ENCODE measurements around the gene GABRG2.
"Not testable (repeated sequence)": the region's sequence is repeated elsewhere in the genome, so short reads cannot be mapped to it uniquely, and the experiment has no call there.

The GABRG2 gene

DNA sequence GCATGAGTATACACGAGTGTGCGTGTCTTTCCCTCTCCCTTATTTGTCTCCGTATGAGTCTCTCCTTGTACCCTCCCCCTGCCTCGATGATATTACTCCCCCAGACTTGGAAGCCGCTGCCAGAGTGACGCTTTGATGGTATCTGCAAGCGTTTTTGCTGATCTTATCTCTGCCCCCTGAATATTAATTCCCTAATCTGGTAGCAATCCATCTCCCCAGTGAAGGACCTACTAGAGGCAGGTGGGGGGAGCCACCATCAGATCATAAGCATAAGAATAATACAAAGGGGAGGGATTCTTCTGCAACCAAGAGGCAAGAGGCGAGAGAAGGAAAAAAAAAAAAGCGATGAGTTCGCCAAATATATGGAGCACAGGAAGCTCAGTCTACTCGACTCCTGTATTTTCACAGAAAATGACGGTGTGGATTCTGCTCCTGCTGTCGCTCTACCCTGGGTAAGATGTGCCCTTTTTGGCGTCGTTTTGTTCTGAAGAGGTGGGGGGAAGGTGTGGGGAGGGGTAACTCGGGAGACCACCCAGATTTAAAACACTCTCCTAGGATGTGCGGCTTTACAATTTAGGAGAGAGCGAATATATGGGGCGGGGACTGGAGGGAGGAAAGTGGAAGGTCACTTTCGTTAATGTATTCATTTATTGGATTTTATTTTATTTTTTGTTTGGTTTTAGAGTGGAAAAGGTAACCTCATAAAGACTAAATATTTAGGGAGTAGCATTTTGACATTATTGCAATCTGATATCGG, at the start of gene GABRG2:
Gene GABRG2 (plus strand): TSS at position 119 of the 757 bp plus-strand sequence. CDS start 227 bp downstream, at position 346.
- DNase-seq, result no peak

DNA sequence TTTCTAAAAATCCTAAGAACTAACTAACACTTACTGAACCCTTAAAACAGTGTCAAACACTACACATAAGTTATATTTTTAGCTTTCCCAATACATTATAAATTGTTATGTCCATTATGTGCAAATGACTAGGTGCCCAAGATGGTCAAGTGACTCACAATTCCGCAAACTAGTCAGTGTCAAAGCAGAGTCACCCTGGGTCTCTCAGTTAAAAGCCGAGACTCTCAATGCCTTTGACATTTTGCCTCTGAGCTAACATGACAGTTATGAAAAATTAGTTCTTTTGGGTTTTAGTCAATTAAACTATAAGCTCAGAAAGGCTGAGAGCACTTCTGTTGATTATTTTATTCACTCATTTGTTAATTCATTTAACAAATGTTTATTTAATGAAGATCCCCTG, 42.3 kb upstream of the GABRG2 start:
- no peak for DNase-seq

DNA sequence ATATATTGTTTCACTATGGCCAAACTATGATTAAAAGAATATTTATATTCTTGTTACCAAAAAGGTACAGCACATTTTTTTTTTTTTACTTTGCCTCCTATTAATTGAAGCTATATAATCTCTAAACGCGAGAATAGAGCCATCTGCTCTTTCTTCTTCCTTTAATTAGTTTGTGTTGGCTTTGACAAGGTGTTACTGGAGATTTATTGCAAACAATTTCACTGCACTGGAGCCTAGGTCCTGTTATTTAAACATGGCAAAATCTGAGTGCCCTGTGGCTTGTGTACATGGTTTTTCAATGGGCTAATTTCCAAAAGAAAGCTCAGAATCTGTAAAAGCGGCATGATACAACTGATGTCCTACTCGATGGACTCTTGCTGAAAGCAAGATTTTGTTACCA, 40.8 kb upstream of the GABRG2 start:
- no peak for DNase-seq

DNA sequence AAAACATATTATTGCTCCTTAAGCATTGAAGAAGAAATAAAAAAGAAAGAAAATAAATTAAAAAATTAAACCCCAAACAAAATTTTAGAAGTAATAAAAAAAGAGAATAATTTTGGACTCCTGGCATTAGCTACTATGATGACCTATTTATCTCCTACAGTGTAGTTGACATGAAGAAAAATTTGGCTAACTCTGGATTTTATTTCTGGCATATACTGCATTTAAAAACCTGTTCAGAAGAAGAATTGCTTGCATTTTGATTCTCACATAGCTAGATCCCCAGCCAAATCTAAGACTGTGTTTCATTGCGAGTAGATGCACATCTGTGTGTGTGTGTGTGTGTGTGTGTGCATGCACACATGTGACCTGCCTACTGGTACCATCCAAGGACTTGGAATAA, 30.1 kb upstream of the GABRG2 start:
- DNase-seq, result no peak

DNA sequence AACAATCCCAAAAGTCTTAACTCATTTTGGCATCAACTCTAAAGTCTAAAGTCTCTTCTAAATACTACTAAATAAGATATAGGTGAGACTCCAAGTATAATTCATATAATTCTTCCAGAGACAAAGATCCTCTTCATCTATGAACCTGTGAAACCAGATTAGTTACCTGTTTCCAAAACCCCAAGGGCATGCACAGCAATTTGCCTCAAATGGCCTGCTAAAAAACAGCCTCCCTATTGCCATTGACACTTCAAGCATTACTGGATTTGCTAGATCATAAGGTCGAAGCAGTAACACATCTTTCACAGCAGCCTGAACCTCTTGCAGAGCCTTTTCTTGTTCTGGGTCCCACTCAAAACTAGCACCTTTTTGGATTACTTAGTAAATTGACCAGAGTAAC, 20.3 kb upstream of the GABRG2 start:
- no peak for DNase-seq

DNA sequence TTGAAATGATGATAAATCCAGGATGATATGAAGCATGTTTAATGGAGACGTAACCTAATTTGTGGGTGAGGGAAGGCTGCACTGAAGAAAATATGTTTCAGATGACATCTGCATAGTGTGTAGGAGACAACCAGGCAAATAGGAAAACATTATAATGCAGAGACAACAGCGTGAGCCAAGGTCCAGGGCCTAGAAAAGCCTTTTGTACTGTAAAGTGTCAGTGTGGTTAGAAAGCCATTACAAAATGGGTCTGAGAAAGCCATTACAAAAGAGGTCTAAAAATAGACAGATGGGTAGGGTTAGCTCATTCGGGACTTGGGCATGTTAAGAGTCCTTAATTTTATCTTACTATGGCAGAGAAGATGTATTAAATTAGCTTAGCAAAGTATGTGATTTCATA, 14.9 kb upstream of the GABRG2 start:
- DNase-seq, result no peak

DNA sequence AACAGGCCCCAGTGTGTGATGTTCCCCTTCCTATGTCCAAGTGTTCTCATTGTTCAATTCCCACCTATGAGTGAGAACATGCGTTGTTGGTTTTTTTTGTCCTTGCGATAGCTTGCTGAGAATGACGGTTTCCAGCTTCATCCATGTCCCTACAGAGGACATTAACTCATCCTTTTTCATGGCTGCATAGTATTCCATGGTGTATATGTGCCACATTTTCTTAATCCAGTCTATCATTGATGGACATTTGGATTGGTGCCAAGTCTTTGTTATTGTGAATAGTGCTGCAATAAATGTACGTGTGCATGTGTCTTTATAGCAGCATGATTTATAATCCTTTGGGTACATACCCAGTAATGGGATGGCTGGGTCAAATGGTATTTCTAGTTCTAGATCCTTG, 12.5 kb upstream of the GABRG2 start:
- DNase-seq, result not testable (repeated sequence)

DNA sequence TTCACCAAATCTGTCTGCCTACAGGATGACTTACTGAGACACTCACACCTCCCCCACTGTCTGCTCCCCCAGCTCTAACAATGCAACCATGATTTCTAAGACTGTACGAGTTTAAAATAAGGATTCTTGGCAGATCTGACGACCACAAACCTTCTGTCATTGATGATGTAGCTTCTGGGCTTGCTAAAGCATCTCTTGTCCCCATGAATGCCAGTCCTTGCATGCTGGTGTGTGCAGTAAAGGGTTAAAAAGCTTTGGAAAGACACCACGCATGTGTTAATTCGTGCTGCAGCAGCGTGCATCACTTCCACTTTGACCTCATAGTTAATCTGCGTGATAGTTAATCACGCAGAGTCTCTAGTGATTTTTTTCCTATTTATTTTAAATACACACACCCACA, 411 bp upstream of the GABRG2 start:
- DNase-seq, result no peak

DNA sequence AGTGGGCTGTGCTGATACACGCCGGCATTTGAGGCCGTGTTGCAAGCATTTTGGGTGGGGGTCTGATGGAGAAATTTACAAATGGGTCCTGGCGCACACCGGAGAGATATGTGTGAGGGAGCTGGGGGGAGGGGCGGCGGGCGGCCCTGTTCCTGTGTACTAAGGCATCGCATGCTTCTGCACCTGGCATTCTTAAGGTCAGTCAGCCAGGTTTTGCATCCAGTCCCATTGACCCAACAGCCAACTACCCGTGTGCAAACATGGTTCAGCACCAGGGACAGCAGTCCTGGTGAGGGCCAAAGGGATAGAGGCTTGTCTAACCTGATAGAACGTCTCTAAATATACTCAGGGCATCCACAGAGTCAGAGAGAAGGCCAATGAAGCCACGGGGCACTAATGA, 839 bp downstream of the GABRG2 start:
- DNase-seq, result peak; percentile 3

DNA sequence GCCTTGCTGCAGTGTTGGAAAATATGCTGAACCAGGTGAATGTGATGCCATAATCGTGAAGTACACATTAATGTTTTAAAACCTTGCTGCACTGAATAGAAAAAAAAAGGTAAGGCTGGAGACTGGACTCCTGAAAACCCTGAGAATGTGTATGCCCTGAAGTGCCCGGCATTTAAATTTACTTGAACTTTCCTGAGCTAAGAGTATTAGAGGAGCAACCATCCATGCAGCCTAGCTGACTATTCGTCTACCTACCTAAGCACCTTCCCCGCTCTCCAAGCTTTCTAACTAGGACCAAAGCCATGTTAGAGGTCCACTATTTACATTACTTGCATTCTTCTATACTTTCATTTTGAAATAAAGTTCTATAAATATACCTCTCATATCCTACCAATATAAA, 1.4 kb downstream of the GABRG2 start:
- DNase-seq, result no peak

DNA sequence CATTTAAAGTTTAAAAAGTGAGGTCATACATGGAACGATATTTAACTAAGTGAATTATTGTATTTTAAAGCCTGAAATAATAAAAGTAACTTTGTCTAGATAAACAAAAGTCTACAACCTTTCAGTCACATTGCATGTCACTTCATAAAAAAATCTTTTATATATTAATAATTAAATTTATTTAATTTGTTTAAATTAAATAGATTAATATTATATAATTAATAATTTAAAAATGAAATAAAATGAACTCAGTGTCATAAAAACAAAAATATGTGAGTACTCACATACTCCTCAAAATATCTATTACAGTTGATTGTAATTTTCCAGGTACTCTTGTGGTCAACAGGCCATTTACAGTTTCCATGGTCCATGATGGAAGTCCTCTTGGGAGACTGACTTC, 11.2 kb downstream of the GABRG2 start:
- no peak for DNase-seq

DNA sequence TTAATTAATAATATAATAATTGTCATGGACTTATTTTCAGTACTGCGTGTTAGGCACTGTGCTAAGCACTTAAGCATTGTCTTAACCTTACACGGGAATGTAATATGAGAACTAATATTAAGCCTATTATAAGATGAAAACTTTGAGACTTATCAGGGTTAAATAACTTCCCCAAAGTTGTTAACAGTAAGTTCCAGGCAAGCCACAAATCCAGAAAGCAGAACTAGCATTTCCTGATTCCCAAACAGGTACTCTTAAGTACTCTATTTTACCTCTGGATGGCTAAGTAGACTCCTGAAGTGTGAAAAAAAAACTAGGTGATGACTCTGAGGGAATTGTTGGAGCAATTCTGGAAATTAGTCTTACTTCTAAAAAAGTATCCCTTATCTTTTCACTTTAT, 23.8 kb downstream of the GABRG2 start:
- no peak for DNase-seq

DNA sequence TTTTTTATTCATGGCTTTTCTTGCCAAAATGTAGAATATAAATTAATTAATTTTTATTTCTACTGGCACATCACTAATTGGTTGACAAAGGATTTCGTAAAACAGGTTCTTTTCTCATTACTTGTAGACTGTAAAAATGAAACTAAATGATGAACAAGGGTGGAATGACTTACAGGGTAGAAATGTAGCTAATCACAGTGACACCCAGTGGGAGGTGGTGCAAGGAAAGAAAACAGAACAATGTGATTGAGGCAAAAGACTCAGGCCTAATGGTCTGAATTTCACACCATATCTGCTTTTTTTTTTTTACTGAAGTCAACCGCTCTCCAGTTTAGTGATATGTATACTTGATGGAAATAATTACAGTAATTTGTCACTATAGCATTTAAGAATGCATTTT, 28.9 kb downstream of the GABRG2 start:
- no peak for DNase-seq

DNA sequence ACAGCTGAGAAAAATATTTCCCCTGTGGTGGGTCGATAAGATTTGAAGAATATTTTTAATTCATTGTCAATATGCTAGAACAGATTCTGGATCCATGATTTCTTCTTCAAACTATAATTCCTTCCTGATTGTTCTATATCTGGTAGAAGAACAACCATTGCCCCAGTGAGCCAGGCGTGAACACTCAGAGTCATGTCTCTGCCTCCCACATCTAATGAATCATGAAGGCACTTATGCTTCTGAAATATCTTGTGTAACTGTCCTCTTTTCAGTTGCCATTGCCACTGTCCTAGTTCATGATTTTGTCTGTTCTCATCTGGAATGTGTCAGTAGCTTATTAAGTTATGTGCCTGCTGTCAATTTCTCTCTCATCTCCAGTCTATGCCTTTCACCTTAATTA, 40.0 kb downstream of the GABRG2 start:
- DNase-seq, result no peak

DNA sequence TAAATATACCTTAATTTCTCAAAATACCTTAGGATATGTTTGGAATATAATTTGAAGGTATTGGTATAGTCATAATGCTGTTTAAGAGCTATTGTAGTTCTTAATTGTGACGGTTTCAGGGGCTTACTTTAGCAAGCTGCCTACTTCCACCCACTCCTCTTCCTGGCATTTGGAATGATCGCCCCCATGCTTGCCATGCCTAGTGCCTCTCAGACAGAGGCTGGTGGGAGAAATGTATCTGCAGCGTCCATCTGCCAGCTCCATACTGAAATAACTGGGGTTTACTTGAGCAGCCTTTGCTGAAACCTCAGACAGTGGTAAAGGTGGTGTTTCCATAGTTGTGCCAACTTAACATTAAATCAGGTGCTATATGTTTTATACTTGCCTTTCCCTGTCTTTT, 52.2 kb downstream of the GABRG2 start:
- DNase-seq, result no peak

DNA sequence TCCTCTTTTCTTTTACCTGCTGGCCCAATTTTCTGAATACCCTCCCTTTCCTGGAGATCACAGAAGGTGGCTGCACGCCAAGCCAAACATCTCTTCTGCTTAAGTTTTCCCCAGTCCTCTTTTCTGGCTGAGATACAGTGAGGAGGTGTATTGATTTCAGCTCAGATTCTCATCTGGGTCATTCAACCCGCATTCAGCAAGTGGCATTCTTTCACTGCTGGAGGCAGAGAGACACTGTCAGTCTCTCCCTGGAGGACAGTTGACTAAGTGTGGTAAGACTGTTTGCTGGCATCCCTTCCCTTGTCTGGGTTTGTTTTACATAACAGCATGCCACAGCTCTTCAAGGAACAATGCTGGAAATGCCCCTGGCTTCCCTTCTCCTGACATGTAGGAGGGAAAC, 60.5 kb downstream of the GABRG2 start:
- no peak for DNase-seq

DNA sequence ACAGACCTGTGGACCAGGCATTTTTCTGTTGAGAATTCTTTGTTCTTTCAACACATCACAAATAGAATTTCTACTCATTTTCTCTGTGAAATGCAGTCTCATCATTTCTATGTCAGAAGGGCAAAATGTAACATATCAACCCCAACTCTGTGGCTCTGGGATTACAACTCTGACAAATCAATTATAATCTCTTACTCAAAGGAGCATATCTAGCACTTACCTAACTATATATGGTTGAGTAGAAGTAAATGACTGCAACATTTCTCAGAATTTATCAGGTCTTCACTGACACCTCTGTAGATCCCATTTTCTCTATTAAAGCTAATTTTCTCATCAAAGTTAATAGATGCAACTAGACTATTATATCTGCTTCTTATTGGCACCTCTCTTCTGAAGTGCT, 64.8 kb downstream of the GABRG2 start:
- no peak for DNase-seq

DNA sequence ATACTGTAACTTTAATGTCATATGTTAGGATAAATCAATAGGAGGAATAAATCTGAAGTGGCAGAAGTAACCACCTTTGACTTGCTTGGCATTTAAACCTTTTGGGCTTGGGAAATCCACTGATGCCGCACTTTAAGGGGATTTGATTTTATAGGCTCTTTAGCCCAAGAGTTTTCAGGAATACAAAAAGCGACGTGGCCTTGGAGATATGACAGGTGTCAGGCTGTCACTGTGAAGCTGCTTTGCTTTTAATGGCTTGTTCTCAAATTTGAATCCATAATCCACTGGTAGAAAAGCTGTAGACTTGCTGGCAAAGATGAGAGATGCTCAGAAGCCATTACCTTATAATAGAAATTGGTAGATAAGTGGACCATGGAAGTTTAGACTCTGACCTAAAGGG, 71.6 kb downstream of the GABRG2 start:
- no peak for DNase-seq

DNA sequence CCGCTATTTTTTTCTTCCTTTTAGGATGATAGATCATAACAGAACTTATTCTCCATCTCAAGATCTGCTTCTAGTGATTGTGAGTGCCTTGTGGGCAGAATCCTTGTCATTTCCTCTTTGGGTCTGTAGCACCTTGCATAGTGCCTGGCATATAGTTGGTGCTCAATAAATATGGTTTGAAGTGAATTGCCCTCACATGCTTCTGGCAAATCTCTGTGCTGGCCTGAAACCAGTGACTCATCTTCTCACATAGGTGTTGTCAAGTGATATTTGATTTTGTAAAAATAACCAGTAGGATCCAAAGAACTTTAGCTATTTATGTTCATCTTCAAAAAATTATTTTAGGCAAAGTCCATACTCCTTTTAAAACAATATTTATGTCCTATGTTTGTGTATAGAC, 86.7 kb downstream of the GABRG2 start:
- no peak for DNase-seq

DNA sequence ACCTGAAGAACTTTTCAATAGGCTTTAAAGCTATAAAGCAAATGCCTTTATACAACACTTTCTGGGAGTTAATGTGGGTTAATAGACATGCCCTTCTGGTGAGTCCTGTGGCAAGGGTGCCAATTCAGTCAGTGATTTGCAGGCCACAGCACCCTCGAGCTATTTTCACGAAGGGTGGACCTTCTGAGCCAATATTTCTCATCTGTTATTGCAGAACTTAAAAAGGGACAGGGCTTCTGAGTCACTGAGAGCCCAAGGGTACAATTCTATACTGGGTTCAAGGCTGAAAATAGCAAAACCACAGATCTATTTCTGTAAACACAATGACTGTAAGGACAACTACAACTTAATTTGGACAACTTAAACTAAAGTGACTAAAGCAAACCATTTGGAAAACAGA, 92.8 kb downstream of the GABRG2 start:
- DNase-seq, result no peak

DNA sequence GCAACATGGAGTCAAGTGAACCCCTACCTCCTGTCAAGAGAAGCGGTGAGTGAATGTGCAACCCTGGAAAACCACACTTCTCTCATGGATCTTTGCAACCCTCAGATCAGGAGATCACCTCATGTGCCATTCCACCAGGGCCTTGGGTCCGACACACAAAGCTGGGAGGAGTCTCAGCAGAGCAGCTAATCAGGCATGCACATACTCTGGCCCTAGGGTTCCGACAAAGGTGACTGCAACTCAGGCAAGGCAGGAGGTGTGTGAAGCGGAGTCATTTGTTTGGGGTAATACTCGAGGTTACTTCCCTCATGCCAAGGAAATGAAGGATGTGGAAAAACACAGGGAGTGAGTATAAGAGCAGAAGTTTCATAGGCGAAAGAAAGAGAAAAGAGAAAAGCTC, 96.1 kb downstream of the GABRG2 start:
- DNase-seq, result no peak

DNA sequence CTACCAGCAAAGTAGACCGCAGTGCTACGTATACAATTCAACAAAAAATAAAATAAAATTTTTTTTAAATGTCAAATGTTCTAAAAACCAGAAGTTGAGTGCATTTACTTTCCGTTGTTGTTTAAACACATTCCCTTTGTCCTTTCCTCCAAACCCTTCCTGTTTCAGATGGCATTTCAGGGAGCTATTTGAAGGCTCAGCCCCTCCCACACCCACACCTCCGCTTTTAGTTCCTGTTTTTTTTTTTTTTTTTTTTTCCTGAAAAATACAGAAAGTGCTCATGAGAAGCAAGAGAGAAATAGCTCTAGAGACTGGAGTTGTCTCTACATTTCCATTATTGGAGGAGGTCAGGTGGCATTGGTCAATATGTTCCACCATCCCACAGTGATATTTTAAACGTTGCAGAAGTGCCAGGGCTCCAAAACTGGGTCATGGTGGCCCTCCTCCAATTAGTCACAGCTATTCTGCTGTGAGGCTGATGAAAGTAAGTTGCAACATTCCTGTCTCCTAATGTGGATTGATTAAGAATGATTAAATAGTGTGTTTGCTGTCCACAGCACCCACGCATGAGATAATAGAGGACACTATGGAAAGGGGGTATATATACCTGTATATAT, 106.9 kb downstream of the GABRG2 start:
- DNase-seq, result no peak

DNA sequence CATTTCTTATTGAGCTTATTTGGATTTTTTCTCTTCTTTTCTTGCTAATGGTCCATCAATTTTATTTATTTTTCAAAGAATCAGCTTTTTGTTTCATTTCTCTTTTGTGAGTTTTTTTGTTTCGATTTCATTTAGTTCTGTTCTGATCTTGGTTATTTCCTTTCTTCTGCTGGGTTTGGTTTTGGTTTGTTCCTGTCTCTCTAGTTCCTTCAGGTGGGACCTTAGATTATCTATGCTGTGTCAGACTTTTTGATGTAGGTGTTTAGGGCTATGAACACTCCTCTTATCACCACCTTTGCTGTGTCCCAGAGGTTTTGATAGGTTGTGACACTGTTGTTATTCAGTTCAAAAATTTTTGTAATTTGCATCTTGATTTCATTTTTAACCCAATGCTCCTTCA, 119.8 kb downstream of the GABRG2 start:
- DNase-seq, result no peak

DNA sequence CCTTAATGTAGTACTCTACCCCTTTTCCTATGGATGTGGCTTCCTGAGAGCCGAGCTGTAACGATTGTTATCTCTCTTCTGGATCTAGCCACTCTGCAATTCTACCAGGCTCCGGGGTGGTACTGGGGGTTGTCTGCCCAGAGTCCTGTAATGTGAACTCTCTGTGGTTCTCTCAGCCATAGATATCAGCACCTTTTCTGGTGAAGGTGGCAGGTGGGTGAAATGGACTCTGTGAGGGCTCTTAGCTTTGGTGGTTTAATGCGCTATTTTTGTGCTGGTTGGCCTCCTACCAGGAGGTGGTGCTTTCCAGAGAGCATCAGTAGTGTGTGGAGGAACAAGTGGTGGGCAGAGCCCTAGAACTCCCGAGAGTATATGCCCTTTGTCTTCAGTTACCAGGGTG, 122.1 kb downstream of the GABRG2 start:
- DNase-seq, result no peak

DNA sequence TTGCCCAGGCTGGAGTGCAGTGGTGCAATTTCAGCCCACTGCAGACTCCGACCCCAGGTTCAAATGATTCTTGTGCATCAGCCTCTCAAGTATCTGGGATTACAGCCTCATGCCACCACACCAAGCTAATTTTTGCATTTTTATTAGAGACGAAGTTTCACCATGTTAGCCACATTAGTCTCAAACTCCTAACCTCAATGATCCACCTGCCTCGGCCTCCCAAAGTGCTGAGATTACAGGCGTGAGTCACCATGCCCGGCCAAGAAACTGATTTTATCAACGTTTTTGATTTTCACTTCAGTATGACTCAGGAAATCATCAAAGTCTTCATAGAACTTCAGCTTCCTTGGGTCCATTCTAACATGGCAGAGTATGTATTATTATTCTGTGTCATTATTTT, 125.4 kb downstream of the GABRG2 start:
- no peak for DNase-seq

All from activated CD4-positive, alpha-beta T cell treated with anti-CD3 and anti-CD28 coated beads, Interleukin-2, Interleukin-6, amounts not matched to agents 100 ng/mL and 50 ng/mL, durations not matched to agents 16 hours and 8 hours (primary cell).